Jurkat, Clone E6-1 (cell line): ENCODE data around the gene ANKRD12.
A peak's percentile ranks its signal among the peaks of the same experiment; 100 is the strongest.

Source experiments
- DNase-seq: peaks from one replicate; pipeline ENCODE4 v3.0.0-alpha.2; 2011; ENCODE audit warnings: low read depth, low spot score
- H3K4me3 ChIP-seq: 2 replicates; pipeline ENCODE4 v1.5.1; 2011; ENCODE audit warnings: mild to moderate bottlenecking, low read length, control low read depth, moderate library complexity

ANKRD12 gene

DNA sequence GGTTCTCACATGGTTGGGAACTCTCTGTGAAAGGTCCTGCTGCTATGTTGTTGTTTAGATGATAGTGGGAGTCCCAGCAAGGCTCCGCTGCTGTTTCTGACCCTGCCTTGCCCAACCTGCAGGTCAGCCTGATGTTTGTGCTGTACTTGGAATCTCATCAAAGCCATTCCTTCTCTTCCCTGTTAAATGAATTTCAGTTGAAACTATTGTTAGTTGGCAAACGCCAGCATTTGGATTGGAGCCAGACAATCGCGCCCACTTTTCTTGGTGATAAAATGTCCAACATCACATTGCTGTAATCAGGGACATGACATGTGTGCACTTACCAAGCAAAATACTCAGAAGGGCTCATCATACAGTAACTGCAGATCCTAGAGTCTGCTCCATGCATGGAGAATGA, 185.2 kb downstream of the ANKRD12 start:
- H3K4me3 ChIP-seq: no peak overlapping the region
- DNase-seq: no peak

- no peak overlapping the region for H3K4me3 ChIP-seq
- DNase-seq: no peak
Observed at GRCh38 chr18:9322744-9323143, 186.2 kb downstream of the ANKRD12 start.

DNA sequence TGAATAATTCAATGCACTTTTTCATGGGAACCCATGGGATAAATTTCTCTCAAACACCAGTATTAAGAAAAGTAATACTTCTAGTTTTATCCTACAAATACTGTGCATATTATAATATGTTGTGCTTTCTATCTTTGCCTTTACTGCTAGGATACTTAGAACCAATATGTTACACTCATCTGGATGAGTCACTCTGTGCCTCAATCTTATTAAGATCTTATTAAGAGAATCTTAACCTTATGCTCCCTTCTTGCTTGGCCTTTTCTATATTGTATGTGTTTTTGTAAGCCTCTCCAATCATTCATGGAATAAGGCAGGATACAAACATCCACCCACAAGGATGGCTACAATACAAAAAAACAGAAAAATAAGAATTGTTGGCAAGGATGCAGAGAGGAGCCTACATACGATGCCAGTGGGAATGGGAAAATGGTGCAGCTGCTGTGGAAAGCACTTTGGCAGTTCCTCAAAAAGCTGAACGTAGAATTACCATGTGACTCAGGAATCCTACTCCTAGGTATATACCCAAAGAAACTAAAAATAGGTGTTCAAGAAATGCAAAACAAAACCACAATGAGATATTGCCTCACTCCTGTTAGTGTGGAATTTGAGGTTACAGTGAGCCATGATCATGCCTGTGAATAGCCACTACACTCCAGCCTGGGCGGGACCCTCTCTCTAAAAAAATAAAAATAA, 187.3 kb downstream of the ANKRD12 start:
- no peak overlapping the region for H3K4me3 ChIP-seq
- no peak for DNase-seq

DNA sequence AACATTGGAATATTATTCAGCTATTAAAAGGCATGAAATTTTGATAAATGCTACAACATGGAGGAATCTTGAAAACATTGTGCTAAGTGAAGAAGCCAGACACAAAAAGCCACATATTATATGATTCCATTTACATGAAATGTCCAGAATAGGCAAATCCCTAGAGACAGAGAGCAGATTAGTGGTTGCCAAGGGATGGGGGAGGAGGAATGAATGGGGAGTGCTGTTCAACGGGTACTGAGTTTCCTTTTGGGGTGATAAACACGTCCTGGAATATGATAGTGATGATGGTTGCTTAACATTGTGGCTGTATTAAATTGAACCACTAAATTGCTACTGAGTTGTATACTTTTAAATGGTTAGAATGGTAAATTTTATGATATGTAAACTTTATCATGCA, 189.1 kb downstream of the ANKRD12 start:
- DNase-seq: no peak

DNA sequence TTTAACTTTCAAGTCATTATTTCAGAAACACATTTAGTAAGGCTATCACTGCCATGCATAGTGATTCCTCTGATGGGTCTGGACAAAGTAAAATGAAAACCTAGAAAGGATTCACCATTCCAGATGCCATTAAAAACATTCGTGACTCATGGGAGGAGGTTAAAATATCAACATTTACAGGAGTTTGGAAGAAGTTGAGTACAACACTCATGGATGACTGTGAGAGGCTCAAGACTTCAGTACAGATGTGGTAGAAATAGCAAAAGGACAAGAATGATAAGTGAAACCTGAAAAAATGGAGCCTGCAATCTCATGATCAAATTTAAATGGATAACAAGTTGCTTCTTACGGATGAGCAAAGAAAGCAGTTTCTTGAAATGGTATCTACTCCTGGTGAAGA, 192.2 kb downstream of the ANKRD12 start:
- DNase-seq: no peak
- H3K4me3 ChIP-seq: no peak overlapping the region

More for the DNA sequence above, 189.1 kb downstream of the ANKRD12 start:
- no peak overlapping the region for H3K4me3 ChIP-seq

- no peak for DNase-seq
- no peak overlapping the region for H3K4me3 ChIP-seq
Observed at GRCh38 chr18:9329471-9329870, 192.9 kb downstream of the ANKRD12 start.

DNA sequence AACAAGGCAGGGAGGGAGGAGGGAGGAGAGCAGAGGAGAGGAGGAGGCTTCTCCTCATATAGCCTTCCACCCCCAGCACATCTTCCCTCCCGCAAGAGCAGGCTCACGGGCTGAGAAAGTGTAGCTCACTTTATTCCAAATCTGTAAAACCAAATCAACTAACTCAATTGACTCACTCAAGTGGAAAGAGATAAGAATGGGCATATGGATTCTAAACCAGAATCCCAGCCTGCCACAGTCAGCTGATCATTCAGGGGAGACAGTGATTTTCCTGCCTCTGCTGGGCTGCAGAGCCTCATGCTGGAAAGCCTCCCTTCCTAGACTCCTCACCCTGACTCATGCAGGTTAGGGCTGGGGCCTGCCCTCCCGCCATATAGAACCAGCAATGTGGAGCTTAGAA, 193.8 kb downstream of the ANKRD12 start:
- H3K4me3 ChIP-seq: no peak overlapping the region
- no peak for DNase-seq

DNA sequence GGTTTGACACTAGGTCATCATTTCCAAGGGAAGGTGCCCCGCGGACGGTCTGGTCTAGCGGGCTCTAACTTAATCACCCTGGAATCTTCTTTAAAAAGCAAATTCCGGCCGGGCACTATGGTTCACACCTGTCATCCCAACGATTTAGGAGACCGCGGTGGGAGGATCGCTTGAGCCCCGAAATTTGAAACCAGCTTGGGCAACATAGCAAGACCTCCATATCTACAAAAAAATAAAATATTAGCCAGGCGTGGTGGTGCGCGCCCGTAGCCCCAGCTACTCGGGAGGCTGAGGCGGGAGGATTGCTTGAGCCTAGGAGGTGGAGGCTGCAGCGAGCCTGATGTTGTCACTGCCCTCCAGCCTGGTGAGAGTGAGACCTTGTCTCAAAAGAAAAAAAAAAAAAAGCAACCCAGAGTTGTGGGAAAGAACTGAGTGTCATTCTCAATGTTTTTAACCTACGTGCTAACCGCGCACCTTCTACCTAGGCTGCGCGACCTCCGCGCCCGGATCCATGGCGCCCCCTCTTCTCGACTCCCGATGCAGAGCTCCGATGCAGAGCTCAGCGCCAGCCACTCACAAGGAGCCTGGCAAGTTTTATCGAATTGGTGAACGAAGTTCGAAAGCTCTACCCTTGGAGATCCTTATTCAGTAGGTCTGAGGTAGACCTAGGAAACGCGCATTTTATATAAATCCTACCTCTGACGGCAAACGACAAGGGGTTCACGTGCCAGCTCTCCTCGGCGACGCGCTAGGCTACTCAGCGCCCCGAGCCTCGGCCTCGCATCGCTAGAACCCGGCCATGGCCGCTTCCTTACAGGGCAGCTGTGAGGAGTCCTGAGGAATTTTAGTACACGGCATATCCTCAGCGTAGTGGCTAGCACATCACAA, 197.1 kb downstream of the ANKRD12 start:
- H3K4me3 ChIP-seq: peak overlapping the region; percentile 58
- peak; percentile 11 for DNase-seq

DNA sequence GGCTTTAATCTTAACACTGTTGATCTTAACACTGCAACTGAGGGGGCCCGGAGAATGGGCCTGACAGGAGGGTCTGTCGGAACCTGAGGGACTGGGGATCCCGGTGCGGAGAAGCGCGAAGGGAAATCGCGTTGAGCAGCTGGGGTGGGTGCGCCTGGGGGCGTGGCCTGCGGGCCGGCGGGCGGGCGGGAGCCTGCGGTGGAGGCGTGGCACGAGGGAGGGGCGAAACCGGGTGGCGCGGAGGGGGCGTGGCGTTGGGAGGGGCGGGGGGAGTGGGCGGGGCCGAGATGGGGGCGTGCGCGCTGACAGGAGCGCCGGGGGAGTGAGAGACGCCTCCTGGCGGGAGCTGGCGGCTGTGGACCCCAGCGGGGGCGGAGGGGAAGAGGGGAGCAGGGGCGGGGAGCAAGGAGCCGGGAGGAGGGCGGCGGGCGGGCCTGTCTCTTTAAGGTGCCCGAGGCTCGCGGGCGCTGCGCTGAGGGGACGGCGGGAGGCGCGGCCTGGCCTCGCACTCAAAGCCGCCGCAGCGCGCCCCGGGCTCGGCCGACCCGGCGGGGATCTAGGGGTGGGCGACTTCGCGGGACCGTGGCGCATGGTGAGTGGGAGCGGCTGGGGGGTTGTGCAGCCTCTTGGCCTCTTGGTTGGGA, 197.9 kb downstream of the ANKRD12 start, which contains the start of gene TWSG1:
Gene TWSG1, plus strand, starts transcription at position 445 of the 644 bp plus-strand sequence. CDS start 2,457 bp downstream, outside the sequence.
- peak within 1 kb of the TSS; percentile 69 for H3K4me3 ChIP-seq
- DNase-seq: peak; percentile 87

DNA sequence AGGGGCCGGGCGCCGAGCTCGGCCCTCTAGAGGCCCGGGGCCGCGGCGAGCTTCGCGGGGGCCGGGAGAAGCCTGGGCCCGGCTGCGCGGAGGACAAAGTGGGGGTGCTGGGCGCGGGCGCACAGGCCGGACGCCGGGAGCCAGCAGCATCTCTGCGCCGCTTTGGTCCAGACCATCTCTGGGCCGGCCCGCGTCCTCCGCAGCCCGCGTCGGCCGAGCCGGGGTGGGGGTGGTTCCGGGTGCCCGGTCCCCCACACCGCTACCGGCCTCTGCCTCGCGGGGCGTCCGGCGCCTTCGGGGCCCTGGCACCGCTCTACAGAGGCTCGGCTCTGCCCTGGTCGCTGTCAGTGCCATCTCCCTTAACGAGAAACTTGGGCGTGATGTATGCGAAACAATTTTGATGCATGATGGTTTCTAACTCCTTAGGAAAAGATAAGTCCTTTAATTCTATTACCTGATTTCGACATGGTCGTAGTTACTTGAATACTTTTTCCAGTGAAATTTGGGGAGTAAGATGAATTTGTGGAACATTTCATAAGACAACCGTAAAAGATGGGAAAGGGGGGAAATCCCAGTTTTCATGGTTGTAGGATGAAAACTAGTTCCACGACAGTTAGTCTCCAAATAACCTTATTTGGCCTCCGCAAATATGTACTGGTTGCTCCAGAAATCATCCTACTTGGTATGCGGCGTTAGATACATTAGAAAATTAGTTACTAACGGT, 198.6 kb downstream of the ANKRD12 start:
- H3K4me3 ChIP-seq: peak overlapping the region; percentile 69
- DNase-seq: no peak
